Endothelial cell of umbilical vein (primary cell): ENCODE results near the gene MPV17. TPM values are rescaled to one million over a fixed set of nuclear protein-coding genes. Genes with fewer than 3 reads are reported as not detected.

Source experiments
- BruUV-seq: library from RNA; stranded (reverse); fragments of 400-500 nt; replicated peaks from 2 replicates; lab custom pipeline; 2021; lab: Mats Ljungman, UMichigan
- CTCF ChIA-PET: fragments of 300-600, 350-600 bp; sonication (Branson Sonifier 250); formaldehyde crosslinking; loops from one replicate; lab custom pipeline; 2021; ENCODE audit warnings: antibody characterized with exemption, inconsistent platforms; lab: Charles Lee
- POLR2A ChIA-PET: fragments of 300-600, 350-600 bp; sonication (Branson Sonifier 250); formaldehyde crosslinking; loops from one replicate; lab custom pipeline; 2021; ENCODE audit warnings: antibody characterized with exemption, inconsistent platforms; lab: Charles Lee
- DNase-seq: peaks from one replicate; pipeline ENCODE4 v3.0.0-alpha.2; 2011; ENCODE audit warnings: low read depth, low spot score
- FAIRE-seq: peaks from 2 replicates; lab custom pipeline; 2011; peaks lifted over from hg19 to GRCh38; lab: Jason Lieb, UNC
- H2AFZ ChIP-seq: 2 replicates; pipeline ENCODE4 v1.6.0; 2012; ENCODE audit warnings: low read depth, low read length, control low read depth, inconsistent platforms
- H3K27ac ChIP-seq: 2 replicates; pipeline ENCODE4 v1.5.1; 2011; ENCODE audit warnings: low read depth, mild to moderate bottlenecking, control low read depth, low read length, moderate library complexity; ENCODE audit not compliant: insufficient read depth
- H3K27me3 ChIP-seq, 2 experiments: 2 replicates each; pipeline versions ENCODE4 v1.6.0 to v1.6.1; 2011; ENCODE audit warnings: low read length in 2 of 2, mixed read lengths in 1 of 2; ENCODE audit not compliant: control insufficient read depth in 2 of 2, insufficient read depth in 2 of 2
- H3K36me3 ChIP-seq, 2 experiments: 2 replicates in 1 of 2; 3 replicates in 1 of 2; pipeline ENCODE4 v1.5.1; 2011; ENCODE audit warnings: low read length in 2 of 2, mild to moderate bottlenecking in 1 of 2, moderate library complexity in 1 of 2; ENCODE audit not compliant: control insufficient read depth in 2 of 2, insufficient read depth in 2 of 2; ENCODE audit errors: extremely low read depth in 1 of 2
- H3K4me1 ChIP-seq: 3 replicates; pipeline ENCODE4 v1.5.1; 2011; ENCODE audit warnings: mild to moderate bottlenecking, low read length; ENCODE audit not compliant: control insufficient read depth, insufficient read depth; ENCODE audit errors: extremely low read depth
- H3K4me2 ChIP-seq: 2 replicates; pipeline ENCODE4 v1.6.1; 2011; ENCODE audit warnings: low read length, control low read depth, mixed read lengths; ENCODE audit not compliant: insufficient read depth
- H3K4me3 ChIP-seq, 3 experiments: fragments of 200-600 bp in 1 of 3; sonication (generic), shearing (Covaris generic) in 1 of 3; replicated peaks in 1 of 3; 2 replicates each; pipeline ENCODE4 v1.5.1; 2011 to 2016; ENCODE audit warnings: control low read depth in 3 of 3, low read length in 3 of 3, mild to moderate bottlenecking in 2 of 3, inconsistent platforms in 1 of 3, low read depth in 1 of 3, moderate library complexity in 1 of 3; ENCODE audit not compliant: insufficient read depth in 1 of 3
- H3K79me2 ChIP-seq: 2 replicates; pipeline ENCODE4 v1.6.0; 2012; ENCODE audit warnings: low read length, inconsistent platforms; ENCODE audit not compliant: control insufficient read depth, insufficient read depth
- H3K9ac ChIP-seq: replicated peaks from 2 replicates; pipeline ENCODE3; 2011; ENCODE audit warnings: low read length, control low read depth; ENCODE audit not compliant: insufficient read depth; ENCODE audit errors: extremely low read depth
- H3K9me1 ChIP-seq: replicated peaks from 3 replicates; pipeline ENCODE4 v1.6.0; 2011; ENCODE audit warnings: mild to moderate bottlenecking, low read length; ENCODE audit not compliant: control insufficient read depth, insufficient read depth; ENCODE audit errors: extremely low read depth
- H3K9me3 ChIP-seq: replicated peaks from 2 replicates; pipeline ENCODE4 v1.5.1; 2012; ENCODE audit warnings: low read length, inconsistent platforms; ENCODE audit not compliant: control insufficient read depth, insufficient read depth
- H4K20me1 ChIP-seq: replicated peaks from 2 replicates; pipeline ENCODE3; 2011; ENCODE audit warnings: mild to moderate bottlenecking, low read length; ENCODE audit not compliant: control insufficient read depth, insufficient read depth; ENCODE audit errors: extremely low read depth
- CTCF ChIP-seq, 2 donors: IDR thresholded peaks; 1 replicate in 1 of 2; 2 replicates in 1 of 2; pipeline ENCODE4 v1.5.1; 2011; ENCODE audit warnings: low read length in 2 of 2, mild to moderate bottlenecking in 2 of 2, moderate library complexity in 2 of 2, control low read depth in 1 of 2, inconsistent platforms in 1 of 2, low read depth in 1 of 2; ENCODE audit not compliant: insufficient read depth in 1 of 2; ENCODE audit errors: extremely low read depth in 1 of 2
- EZH2 ChIP-seq: IDR thresholded peaks from 2 replicates; pipeline ENCODE4 v1.6.1; 2012; ENCODE audit warnings: borderline replicate concordance, low read depth, mild to moderate bottlenecking, moderate library complexity, low read length, inconsistent platforms; ENCODE audit not compliant: severe bottlenecking
- FOS ChIP-seq: IDR thresholded peaks from 2 replicates; pipeline ENCODE4 v1.6.1; 2011; ENCODE audit warnings: mild to moderate bottlenecking, low read length, moderate library complexity, borderline replicate concordance; ENCODE audit not compliant: insufficient read depth
- GATA2 ChIP-seq: IDR thresholded peaks from 2 replicates; pipeline ENCODE4 v1.7.0; 2011; ENCODE audit warnings: low read depth, mild to moderate bottlenecking, moderate library complexity, mixed read lengths, low read length; ENCODE audit not compliant: insufficient read length, insufficient read depth
- JUN ChIP-seq: IDR thresholded peaks from 2 replicates; pipeline ENCODE4 v1.6.1; 2011; ENCODE audit warnings: borderline replicate concordance, low read depth; ENCODE audit not compliant: insufficient read length, insufficient read depth
- MYC ChIP-seq: IDR thresholded peaks from one replicate; pipeline ENCODE4 v1.6.1; 2011; ENCODE audit warnings: mild to moderate bottlenecking, low read depth, low read length
- POLR2A ChIP-seq: IDR thresholded peaks from 2 replicates; pipeline ENCODE4 v1.6.1; 2012; ENCODE audit warnings: low read depth, mild to moderate bottlenecking, control low read depth, low read length
- POLR2AphosphoS5 ChIP-seq: IDR thresholded peaks from 2 replicates; pipeline ENCODE4 v1.6.1; 2012; ENCODE audit warnings: low read depth, mild to moderate bottlenecking, control low read depth, low read length, moderate library complexity; ENCODE audit not compliant: insufficient read depth
- dilution Hi-C: fragments of 300-500 bp; cut with MboI; formaldehyde crosslinking; loops from one replicate; pipeline ENCODE4 v1.15.0; 2019; ENCODE audit warnings: low sequenced_read_pairs; ENCODE audit not compliant: extremely low pct_ligation_motif_present
- intact Hi-C: fragments of 100-400 bp; cut with micrococcal nuclease; formaldehyde crosslinking; loops from one replicate; pipeline ENCODE4 v1.10.0; 2022
- polyA plus RNA-seq, 4 experiments: library from polyadenylated mRNA; depleted of rRNA in 3 of 4; stranded (reverse) in 3 of 4; unstranded in 1 of 4; fragments of >200 nt; gene quantifications; 2 replicates each; pipeline versions ENCODE4 v1.2.1 to v1.2.3, GENCODE V29; 2011 to 2012; ENCODE audit warnings: missing spikeins in 1 of 4
- total RNA-seq: library from RNA; stranded (reverse); gene quantifications from 2 replicates; pipeline ENCODE4 v1.2.3, GENCODE V29; 2021
- TF ChIP-seq, protein P1 (sequence below): IDR thresholded peaks from 2 replicates; pipeline ENCODE4 v1.6.1; 2011; ENCODE audit not compliant: insufficient read depth, insufficient read length

MPV17 gene
- total and polyA plus RNA-seq, 2 donors (not counting 3 experiments of a cell fraction or from before 2014, with no cell fraction given) = 74.7 to 267 TPM

DNA sequence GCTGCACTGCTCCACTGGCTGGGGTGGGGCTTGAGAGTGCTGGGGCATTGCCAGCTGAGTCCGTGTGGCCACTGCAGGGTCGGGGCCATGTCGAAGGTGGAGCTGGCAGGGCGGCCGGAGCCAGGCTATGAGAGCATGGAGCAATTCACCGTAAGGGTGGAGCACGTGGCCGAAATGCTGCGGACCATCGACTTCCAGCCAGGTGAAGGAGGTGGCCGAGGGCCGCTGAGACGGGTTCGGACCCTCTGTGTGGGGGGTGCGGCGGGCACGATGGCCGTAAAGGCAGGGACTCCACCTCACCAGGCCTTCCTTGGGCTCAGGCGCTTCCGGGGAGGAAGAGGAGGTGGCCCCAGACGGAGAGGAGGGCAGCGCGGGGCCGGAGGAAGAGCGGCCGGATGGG, 16.8 kb downstream of the MPV17 start:
- ChIA-PET CTCF (interaction anchor here (1.0 to 6.7 kb wide), 3 partner anchors 14 to 115 kb away, joined by 4 to 115 read pairs (median 75); partner anchors contain the start of gene TRIM54), POLR2A (no interaction called here)
- H3K4me1 ChIP-seq = peaks cover 8% of the 10 kb centered on the region
- DNase-seq = no peak
- no peaks in the 10 kb centered on the region for H3K79me2 ChIP-seq
- H4K20me1 ChIP-seq = no peaks in the 10 kb centered on the region
- no peak overlapping the region for H3K9ac ChIP-seq
- dilution Hi-C loops = no loop called here
- no peak overlapping the region for H3K27ac ChIP-seq
- no peaks in the 10 kb centered on the region for H3K36me3 ChIP-seq
- no peak for FAIRE-seq
- H2AFZ ChIP-seq = no peak overlapping the region
- H3K4me3 ChIP-seq = no peak overlapping the region
- no TSS peak for BruUV-seq
- no peak overlapping the region for H3K4me2 ChIP-seq
- TF ChIP-seq MYC (no peak), GATA2 (no peak), JUN (no peak), POLR2A (no peak), EZH2 (no peak), CTCF (IDR thresholded peaks at IDR 0.05; ENCODE audit: extremely low read depth in 1 of 2, insufficient read depth in 1 of 2, low read depth in 1 of 2, low read length in 2 of 2) (no peak), FOS (no peak), POLR2AphosphoS5 (no peak)
- TF ChIP-seq, protein P1, sequence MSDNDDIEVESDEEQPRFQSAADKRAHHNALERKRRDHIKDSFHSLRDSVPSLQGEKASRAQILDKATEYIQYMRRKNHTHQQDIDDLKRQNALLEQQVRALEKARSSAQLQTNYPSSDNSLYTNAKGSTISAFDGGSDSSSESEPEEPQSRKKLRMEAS = no peak
- H3K9me1 ChIP-seq = no peaks in the 10 kb centered on the region
- no peaks in the 10 kb centered on the region for H3K9me3 ChIP-seq
- peaks cover 25 to 41% of the 10 kb centered on the region in 2 experiments for H3K27me3 ChIP-seq
- intact Hi-C loops = no loop called here
